Mesendoderm (in vitro differentiated cells): ENCODE measurements around the gene REXO2. TPM values are rescaled to one million over a fixed set of nuclear protein-coding genes. Genes with fewer than 3 reads are reported as not detected.

ENCODE experiments used
- DNase-seq: peaks from one replicate; pipeline ENCODE4 v3.0.0; 2013
- H2AK5ac ChIP-seq: 2 replicates; pipeline ENCODE4 v1.6.1; 2013; ENCODE audit warnings: low read length, inconsistent platforms
- H2BK120ac ChIP-seq: 2 replicates; pipeline ENCODE4 v1.6.1; 2013; ENCODE audit warnings: low read depth, mild to moderate bottlenecking, low read length, moderate library complexity, mixed read lengths
- H2BK15ac ChIP-seq: replicated peaks from 2 replicates; pipeline ENCODE4 v1.6.1; 2013; ENCODE audit warnings: low read depth, mild to moderate bottlenecking, moderate library complexity
- H2BK5ac ChIP-seq: 2 replicates; pipeline ENCODE4 v1.6.1; 2013; ENCODE audit warnings: low read length, inconsistent platforms
- H3K18ac ChIP-seq: 2 replicates; pipeline ENCODE4 v1.6.1; 2013; ENCODE audit warnings: mild to moderate bottlenecking, low read length, mixed read lengths
- H3K23ac ChIP-seq: one replicate; pipeline ENCODE4 v1.6.1; 2013; ENCODE audit warnings: low read length
- H3K27ac ChIP-seq: 2 replicates; pipeline ENCODE4 v1.5.1; 2013; ENCODE audit warnings: low read depth, mild to moderate bottlenecking, inconsistent platforms, low read length, moderate library complexity
- H3K27me3 ChIP-seq: 2 replicates; pipeline ENCODE4 v1.6.1; 2013; ENCODE audit warnings: low read length, control low read depth, mild to moderate bottlenecking, inconsistent platforms; ENCODE audit not compliant: insufficient read depth, poor library complexity
- H3K36me3 ChIP-seq: 2 replicates; pipeline ENCODE4 v1.6.1; 2013; ENCODE audit warnings: low read length, inconsistent platforms; ENCODE audit not compliant: control insufficient read depth, insufficient read depth
- H3K4ac ChIP-seq: one replicate; pipeline ENCODE4 v1.6.1; 2013; ENCODE audit warnings: low read depth, mild to moderate bottlenecking, low read length, moderate library complexity
- H3K4me1 ChIP-seq: 2 replicates; pipeline ENCODE4 v1.6.1; 2013; ENCODE audit warnings: low read depth, low read length, inconsistent platforms; ENCODE audit not compliant: control insufficient read depth
- H3K4me2 ChIP-seq: 2 replicates; pipeline ENCODE4 v1.6.1; 2013; ENCODE audit warnings: low read length
- H3K4me3 ChIP-seq: 2 replicates; pipeline ENCODE4 v1.5.1; 2013; ENCODE audit warnings: mild to moderate bottlenecking, low read length
- H3K56ac ChIP-seq: one replicate; pipeline ENCODE4 v1.6.1; 2013; ENCODE audit warnings: low read length
- H3K79me1 ChIP-seq: 2 replicates; pipeline ENCODE4 v1.6.1; 2013; ENCODE audit warnings: low read length, inconsistent platforms
- H3K79me2 ChIP-seq: 2 replicates; pipeline ENCODE4 v1.6.1; 2013; ENCODE audit warnings: mild to moderate bottlenecking, low read length; ENCODE audit not compliant: control insufficient read depth, insufficient read depth
- H3K9ac ChIP-seq: 2 replicates; pipeline ENCODE4 v1.6.1; 2013; ENCODE audit warnings: low read length, inconsistent platforms
- H4K5ac ChIP-seq: one replicate; pipeline ENCODE4 v1.6.1; 2013; ENCODE audit warnings: low read length
- H4K8ac ChIP-seq: one replicate; pipeline ENCODE4 v1.6.1; 2013; ENCODE audit warnings: low read depth, mild to moderate bottlenecking, control low read depth, low read length, moderate library complexity
- WGBS: extraction: QIAGEN DNeasy Blood & Tissue Kit; methylation state at CpG from one replicate; pipeline ENCODE4 v1.1.7; 2013; ENCODE audit warnings: low lambda C conversion rate, missing lambda C conversion rate; ENCODE audit not compliant: insufficient coverage; ENCODE audit errors: extremely low coverage; 5-methylcytosine and 5-hydroxymethylcytosine counted together
- polyA plus RNA-seq, 2 experiments: library from polyadenylated mRNA; stranded (reverse); fragments of 200-250 nt; gene quantifications; one replicate each; pipeline ENCODE4 v1.2.3, GENCODE V29; 2013

Gene REXO2
- polyA plus RNA-seq (2013, experiment 1 of 2), result 150 TPM
- 154 TPM for polyA plus RNA-seq (2013, experiment 2 of 2)

DNA sequence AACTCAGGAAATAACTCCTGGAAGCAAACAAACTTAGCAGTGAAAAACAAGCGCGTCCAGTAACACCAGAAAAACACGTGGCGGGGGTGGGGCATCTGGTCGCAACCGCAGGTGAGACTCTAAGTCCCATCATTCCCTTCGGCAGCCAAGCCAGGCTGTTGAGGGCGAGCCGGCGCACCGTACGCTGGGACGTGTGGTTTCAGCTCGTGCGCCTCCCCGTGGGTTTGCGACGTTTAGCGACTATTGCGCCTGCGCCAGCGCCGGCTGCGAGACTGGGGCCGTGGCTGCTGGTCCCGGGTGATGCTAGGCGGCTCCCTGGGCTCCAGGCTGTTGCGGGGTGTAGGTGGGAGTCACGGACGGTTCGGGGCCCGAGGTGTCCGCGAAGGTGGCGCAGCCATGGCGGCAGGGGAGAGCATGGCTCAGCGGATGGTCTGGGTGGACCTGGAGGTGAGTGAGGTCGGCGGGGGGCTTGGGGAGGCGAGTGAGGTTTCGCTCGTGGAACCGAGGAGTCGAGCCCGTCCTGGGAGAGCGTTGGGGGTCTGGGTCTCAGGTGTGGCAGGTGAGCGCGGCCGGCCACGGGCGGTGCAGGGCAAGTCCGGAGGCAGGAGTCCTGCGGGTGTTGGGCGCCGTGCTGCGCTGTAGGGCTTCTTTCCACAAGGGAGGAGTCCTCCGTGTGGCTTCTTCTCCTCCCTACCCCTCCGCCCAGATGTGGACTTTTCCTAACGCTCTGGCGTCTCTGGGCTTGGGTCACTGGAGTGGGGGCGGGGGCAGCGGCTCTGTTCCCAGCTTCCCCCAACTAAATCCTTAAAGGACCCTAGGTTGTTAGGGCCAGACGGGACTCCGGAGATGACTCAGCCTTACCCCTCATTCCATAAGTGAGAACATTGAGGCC, at the start of gene REXO2:
Gene REXO2, plus strand, starts transcription at position 239 of the 892 bp plus-strand sequence. Its CDS starts 62 bp downstream, at position 301.
- no CpG with 5 or more reads among the region's 64 CpGs for WGBS
- peak within 1 kb of the TSS; percentile 64 for H3K27ac ChIP-seq
- DNase-seq, result peak; percentile 98
- no peak within 1 kb of the TSS for H4K5ac ChIP-seq
- peak within 1 kb of the TSS; percentile 71 for H3K18ac ChIP-seq
- H3K79me2 ChIP-seq, result peaks cover 45% of the 10 kb centered on the region
- H2BK5ac ChIP-seq, result peak within 1 kb of the TSS; percentile 73
- peak within 1 kb of the TSS; percentile 96 for H2BK15ac ChIP-seq
- peaks cover 1% of the 10 kb centered on the region for H3K36me3 ChIP-seq
- H3K4me3 ChIP-seq, result peak within 1 kb of the TSS; percentile 90
- no peak within 1 kb of the TSS for H4K8ac ChIP-seq
- H3K4ac ChIP-seq, result peak within 1 kb of the TSS; percentile 61
- H3K9ac ChIP-seq, result peak within 1 kb of the TSS; percentile 90
- H2AK5ac ChIP-seq, result no peak within 1 kb of the TSS
- H3K56ac ChIP-seq, result peak within 1 kb of the TSS; percentile 99
- peaks cover 3% of the 10 kb centered on the region for H3K79me1 ChIP-seq
- no peaks in the 10 kb centered on the region for H3K27me3 ChIP-seq
- H3K4me1 ChIP-seq, result peaks cover 8% of the 10 kb centered on the region
- peak within 1 kb of the TSS; percentile 51 for H3K4me2 ChIP-seq
- H3K23ac ChIP-seq, result peak within 1 kb of the TSS; percentile 59
- no peak within 1 kb of the TSS for H2BK120ac ChIP-seq

DNA sequence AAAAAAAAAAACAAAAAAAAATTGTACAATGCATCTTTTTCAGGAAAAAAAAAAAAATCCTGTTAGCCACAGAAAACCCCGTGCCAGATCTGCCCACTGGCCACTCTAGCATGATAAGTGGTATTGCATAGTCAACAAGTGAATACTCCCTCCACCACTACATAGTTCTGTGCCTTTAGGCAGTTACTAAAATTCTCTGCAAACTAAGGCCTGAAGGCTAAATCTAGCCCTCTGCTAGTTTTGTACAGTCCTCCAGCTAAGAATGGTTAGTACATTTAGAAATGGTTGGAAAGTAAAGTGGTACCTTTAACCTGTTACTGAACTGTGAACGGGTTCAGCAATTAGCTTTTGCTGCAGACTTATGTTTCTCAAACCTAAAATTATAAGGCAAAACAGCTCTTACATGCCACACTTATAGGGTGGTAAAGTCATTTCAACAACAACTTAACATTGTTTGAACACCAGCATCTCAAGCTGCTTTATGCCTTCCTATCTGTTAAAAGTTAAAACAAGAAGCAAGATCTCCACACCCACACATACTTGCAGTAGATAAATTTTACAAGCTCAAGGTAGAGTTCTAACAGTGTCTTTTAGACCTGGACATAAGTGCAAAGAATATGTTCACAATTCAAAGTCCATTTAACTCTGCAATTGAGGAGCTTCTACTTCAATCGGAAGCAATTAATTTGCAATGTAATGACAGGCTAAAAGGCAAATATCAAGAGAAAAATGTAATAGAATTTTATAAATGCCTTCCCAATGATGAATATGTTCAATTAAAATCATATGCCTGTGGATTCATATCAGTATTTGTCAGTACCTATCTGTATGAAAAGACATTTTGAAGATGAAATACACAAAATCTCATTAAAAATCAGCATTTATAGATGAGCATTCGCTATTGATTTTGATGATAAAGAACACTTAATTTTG, 46.3 kb upstream of the REXO2 start:
- Histone ChIP-seq H3K79me1 (no peaks in the 10 kb centered on the region), H3K27ac (no peak overlapping the region), H3K36me3 (no peaks in the 10 kb centered on the region), H3K23ac (no peak overlapping the region), H2BK15ac (no peak overlapping the region), H4K5ac (no peak overlapping the region), H3K18ac (no peak overlapping the region), H3K4me1 (no peaks in the 10 kb centered on the region), H3K56ac (no peak overlapping the region), H3K4me3 (no peak overlapping the region), H3K79me2 (no peaks in the 10 kb centered on the region), H3K4ac (no peak overlapping the region), H3K27me3 (no peaks in the 10 kb centered on the region), H4K8ac (no peak overlapping the region), H2AK5ac (no peak overlapping the region), H2BK5ac (no peak overlapping the region), H3K4me2 (no peak overlapping the region), H3K9ac (no peak overlapping the region), H2BK120ac (peak overlapping the region; percentile 82)
- no CpG with 5 or more reads among the region's 4 CpGs for WGBS
- no peak for DNase-seq

DNA sequence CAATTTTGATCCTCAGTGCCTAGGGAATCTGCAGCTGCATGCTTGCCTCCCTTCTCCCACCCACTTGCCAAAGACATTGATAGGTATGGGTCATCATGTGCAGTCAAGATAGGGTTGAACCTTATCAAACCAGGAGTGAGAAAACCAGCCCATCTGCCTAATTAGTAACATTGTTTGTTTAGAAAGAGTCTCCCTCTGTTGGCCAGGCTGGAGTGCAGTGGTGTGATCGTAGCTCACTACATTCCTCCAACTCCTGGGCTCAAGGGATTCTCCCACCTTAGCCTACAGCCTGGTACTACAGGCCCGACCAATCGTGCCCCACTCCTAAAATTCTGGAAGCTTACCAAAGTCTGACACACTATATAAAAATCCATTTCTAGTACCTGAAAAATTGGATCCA, 43.5 kb upstream of the REXO2 start:
- no CpG with 5 or more reads among the region's 3 CpGs for WGBS
- no peak overlapping the region for H2AK5ac ChIP-seq
- peak; percentile 85 for DNase-seq
- H3K4me1 ChIP-seq, result peaks cover 2% of the 10 kb centered on the region
- H3K79me2 ChIP-seq, result peaks cover 2% of the 10 kb centered on the region
- no peak overlapping the region for H3K4me2 ChIP-seq
- no peak overlapping the region for H2BK5ac ChIP-seq
- no peaks in the 10 kb centered on the region for H3K27me3 ChIP-seq
- H2BK120ac ChIP-seq, result no peak overlapping the region
- no peak overlapping the region for H3K9ac ChIP-seq
- H3K36me3 ChIP-seq, result no peaks in the 10 kb centered on the region
- H4K8ac ChIP-seq, result no peak overlapping the region
- H3K18ac ChIP-seq, result no peak overlapping the region
- H2BK15ac ChIP-seq, result no peak overlapping the region
- H3K56ac ChIP-seq, result no peak overlapping the region
- H3K27ac ChIP-seq, result no peak overlapping the region
- no peak overlapping the region for H3K23ac ChIP-seq
- H3K79me1 ChIP-seq, result no peaks in the 10 kb centered on the region
- no peak overlapping the region for H3K4ac ChIP-seq
- H3K4me3 ChIP-seq, result no peak overlapping the region
- no peak overlapping the region for H4K5ac ChIP-seq

DNA sequence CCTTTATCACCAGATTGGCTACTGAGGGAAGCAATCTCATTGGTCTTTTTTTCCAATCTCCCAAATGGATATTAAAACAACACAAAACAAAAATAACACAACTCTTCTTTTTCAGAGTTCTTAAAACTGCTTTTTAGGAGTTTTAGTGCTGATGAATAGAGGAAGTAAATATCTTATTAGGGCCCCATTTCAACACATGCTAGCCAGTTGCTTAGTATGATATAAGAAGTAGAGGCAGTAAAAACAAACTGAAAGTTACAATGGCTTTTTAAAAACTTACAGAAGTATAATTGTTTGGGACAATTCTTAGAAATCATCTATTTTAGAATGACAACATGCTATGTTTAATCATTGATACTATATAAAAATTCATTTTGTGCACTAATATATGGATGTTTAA, 42.4 kb upstream of the REXO2 start:
- H3K56ac ChIP-seq, result no peak overlapping the region
- no peak overlapping the region for H4K5ac ChIP-seq
- H3K4me3 ChIP-seq, result no peak overlapping the region
- no peak overlapping the region for H4K8ac ChIP-seq
- H3K79me1 ChIP-seq, result no peaks in the 10 kb centered on the region
- H3K18ac ChIP-seq, result no peak overlapping the region
- H3K23ac ChIP-seq, result no peak overlapping the region
- H3K4ac ChIP-seq, result no peak overlapping the region
- no peak overlapping the region for H3K27ac ChIP-seq
- no peak for DNase-seq
- H3K36me3 ChIP-seq, result no peaks in the 10 kb centered on the region
- H2BK15ac ChIP-seq, result no peak overlapping the region
- no peak overlapping the region for H2BK120ac ChIP-seq
- no peak overlapping the region for H2AK5ac ChIP-seq
- H3K79me2 ChIP-seq, result peaks cover 10% of the 10 kb centered on the region
- H2BK5ac ChIP-seq, result no peak overlapping the region
- H3K4me2 ChIP-seq, result no peak overlapping the region
- peaks cover 2% of the 10 kb centered on the region for H3K4me1 ChIP-seq
- no peak overlapping the region for H3K9ac ChIP-seq
- H3K27me3 ChIP-seq, result no peaks in the 10 kb centered on the region

DNA sequence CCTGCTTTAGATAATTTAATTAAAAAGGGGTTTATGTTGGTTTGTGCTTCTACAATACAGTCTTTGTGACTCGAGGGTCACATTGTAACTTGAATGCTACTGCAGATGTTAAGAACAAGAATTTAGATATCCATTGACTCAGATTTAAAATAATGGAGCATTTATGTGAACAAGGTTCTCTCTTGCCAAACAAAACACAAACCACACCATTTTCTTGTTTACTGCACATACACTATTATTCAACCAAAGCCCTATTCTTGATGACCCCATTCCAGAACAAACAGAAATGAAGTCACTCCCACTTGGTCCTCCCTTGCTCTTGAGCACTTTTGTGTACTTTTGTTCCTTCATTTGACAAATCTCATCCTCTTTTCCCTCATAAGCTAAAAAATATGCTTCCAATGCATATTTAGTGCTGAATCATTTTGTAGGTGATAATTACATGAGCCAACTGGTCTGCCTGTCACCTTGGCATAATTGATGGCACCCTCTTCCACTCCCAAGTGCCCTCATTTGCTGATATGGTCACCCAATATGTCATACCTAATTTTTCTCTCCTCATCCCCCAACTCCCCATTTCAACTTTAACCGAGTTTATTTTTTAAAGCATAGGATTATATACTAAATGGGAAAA, 41.8 kb upstream of the REXO2 start:
- H2BK15ac ChIP-seq, result no peak overlapping the region
- no peak overlapping the region for H3K4me2 ChIP-seq
- no peak overlapping the region for H3K27ac ChIP-seq
- no peaks in the 10 kb centered on the region for H3K36me3 ChIP-seq
- no peak overlapping the region for H4K5ac ChIP-seq
- no peak overlapping the region for H3K23ac ChIP-seq
- H4K8ac ChIP-seq, result no peak overlapping the region
- no peak overlapping the region for H3K4ac ChIP-seq
- no peak overlapping the region for H3K4me3 ChIP-seq
- WGBS, result no CpG with 5 or more reads among the region's 2 CpGs
- no peak overlapping the region for H2AK5ac ChIP-seq
- no peak overlapping the region for H3K56ac ChIP-seq
- DNase-seq, result no peak
- no peak overlapping the region for H2BK120ac ChIP-seq
- no peak overlapping the region for H3K18ac ChIP-seq
- no peak overlapping the region for H3K9ac ChIP-seq
- no peaks in the 10 kb centered on the region for H3K79me1 ChIP-seq
- H2BK5ac ChIP-seq, result no peak overlapping the region
- H3K79me2 ChIP-seq, result peaks cover 14% of the 10 kb centered on the region
- no peaks in the 10 kb centered on the region for H3K27me3 ChIP-seq
- peaks cover 2% of the 10 kb centered on the region for H3K4me1 ChIP-seq
